Loucy (cell line): ENCODE data around the gene TRPM5.

Experiments used
- H2AFZ ChIP-seq: fragments of 200-600 bp; sonication (generic); 2 replicates; pipeline ENCODE4 v1.6.0; 2016; ENCODE audit warnings: antibody characterized with exemption, mild to moderate bottlenecking, low read length, moderate library complexity
- H3F3A ChIP-seq: fragments of 200-600 bp; 2 replicates; pipeline ENCODE4 v1.6.0; 2016; ENCODE audit warnings: antibody characterized with exemption, low read depth, mild to moderate bottlenecking
- H3K27me3 ChIP-seq: fragments of 200-600 bp; sonication (generic); 2 replicates; pipeline ENCODE4 v1.6.1; 2014; ENCODE audit warnings: low read length, mild to moderate bottlenecking; ENCODE audit not compliant: insufficient read depth, poor library complexity, severe bottlenecking
- H3K36me3 ChIP-seq: fragments of 200-600 bp; sonication (generic); 2 replicates; pipeline ENCODE4 v1.6.1; 2016; ENCODE audit warnings: low read length; ENCODE audit not compliant: insufficient read depth
- H3K4me1 ChIP-seq: fragments of 200-600 bp; sonication (generic); 2 replicates; pipeline ENCODE4 v1.5.1; 2014; ENCODE audit warnings: low read length, mild to moderate bottlenecking; ENCODE audit not compliant: insufficient read depth, poor library complexity, severe bottlenecking
- H3K4me2 ChIP-seq: fragments of 200-600 bp; sonication (generic); 2 replicates; pipeline ENCODE4 v1.6.0; 2014; ENCODE audit warnings: antibody characterized with exemption, low read length, low read depth, mild to moderate bottlenecking; ENCODE audit not compliant: poor library complexity, severe bottlenecking
- H3K4me3 ChIP-seq: fragments of 200-600 bp; sonication (generic); 2 replicates; pipeline ENCODE4 v1.5.1; 2014; ENCODE audit warnings: low read length, mild to moderate bottlenecking, mixed read lengths; ENCODE audit not compliant: poor library complexity, severe bottlenecking
- H3K79me2 ChIP-seq: fragments of 200-600 bp; sonication (generic); 2 replicates; pipeline ENCODE4 v1.6.1; 2014; ENCODE audit warnings: low read length; ENCODE audit not compliant: insufficient read depth
- H3K9ac ChIP-seq: fragments of 200-600 bp; sonication (generic); 2 replicates; pipeline ENCODE4 v1.6.0; 2014; ENCODE audit warnings: mild to moderate bottlenecking, low read depth, low read length, moderate library complexity; ENCODE audit not compliant: poor library complexity, severe bottlenecking
- H3K9me2 ChIP-seq: fragments of 200-600 bp; sonication (generic); replicated peaks from 2 replicates; pipeline ENCODE4 v1.6.1; 2016; ENCODE audit warnings: low read depth, low read length, mixed read lengths
- H3K9me3 ChIP-seq: fragments of 200-600 bp; sonication (generic); 2 replicates; pipeline ENCODE4 v1.6.1; 2014; ENCODE audit warnings: mild to moderate bottlenecking, antibody characterized with exemption, low read length, low read depth; ENCODE audit not compliant: insufficient read depth
- H4K20me1 ChIP-seq: fragments of 200-600 bp; sonication (generic); 2 replicates; pipeline ENCODE4 v1.6.0; 2014; ENCODE audit warnings: antibody characterized with exemption, low read length, mild to moderate bottlenecking; ENCODE audit not compliant: insufficient read depth, poor library complexity, severe bottlenecking
- CTCF ChIP-seq: fragments of 200-600 bp; sonication (generic); conservative IDR thresholded peaks from 2 replicates; pipeline ENCODE4 v1.5.1; 2014; ENCODE audit warnings: mild to moderate bottlenecking, antibody characterized with exemption, low read length
- EZH2phosphoT487 ChIP-seq: fragments of 200-600 bp; IDR thresholded peaks from 2 replicates; pipeline ENCODE4 v1.6.1; 2018; ENCODE audit warnings: antibody characterized with exemption, mild to moderate bottlenecking, moderate library complexity, borderline replicate concordance

The TRPM5 gene

DNA sequence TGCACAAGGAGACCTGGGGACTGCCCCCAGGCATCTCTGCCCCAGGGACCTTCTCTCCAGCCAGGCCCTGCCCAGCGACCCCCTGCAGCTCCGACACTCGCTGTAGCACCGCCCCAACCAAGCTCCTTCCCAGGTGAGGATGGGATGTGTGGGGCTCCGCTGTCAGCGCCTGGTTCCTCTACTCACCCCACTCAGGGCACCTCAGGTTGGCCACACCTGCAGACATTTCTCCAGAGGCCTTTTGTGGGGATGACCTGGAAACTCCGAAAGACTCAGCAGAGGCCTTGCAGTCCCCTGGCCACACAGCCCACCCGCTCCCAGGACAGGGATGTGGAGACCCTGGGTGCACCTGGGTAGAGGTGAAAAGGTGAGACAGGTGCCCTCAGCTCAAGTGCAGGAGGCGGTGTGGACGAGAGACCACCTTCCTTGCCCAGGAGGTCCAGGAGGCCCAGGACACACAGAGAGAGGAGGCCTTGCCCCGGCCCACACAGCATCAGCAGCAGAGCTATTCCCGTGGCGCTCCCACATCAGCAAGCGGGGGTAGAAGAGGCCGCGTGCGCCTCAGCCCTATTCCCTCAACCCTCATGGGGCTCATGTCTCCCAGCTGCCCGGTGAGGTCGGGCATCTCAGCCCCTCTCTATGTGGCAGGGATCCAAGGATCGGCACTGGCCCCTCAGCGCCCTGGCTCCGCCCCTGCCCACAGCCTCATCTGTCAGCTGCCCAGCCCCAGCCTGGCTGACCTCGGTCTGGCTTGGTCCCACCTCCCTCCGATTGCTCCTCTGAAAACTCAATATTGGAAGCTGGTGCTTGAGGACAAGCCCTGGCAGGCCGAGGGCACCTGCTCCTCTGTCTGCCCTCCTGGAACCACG lies 20.9 kb downstream of the TRPM5 start:
- Histone ChIP-seq H3K9me2 (no peaks in the 10 kb centered on the region), H3K9ac (no peak overlapping the region), H3K79me2 (no peaks in the 10 kb centered on the region), H3K4me2 (no peak overlapping the region), H3K36me3 (no peaks in the 10 kb centered on the region), H3K4me3 (no peak overlapping the region), H2AFZ (no peak overlapping the region), H3K27me3 (no peaks in the 10 kb centered on the region), H4K20me1 (no peaks in the 10 kb centered on the region), H3K4me1 (no peaks in the 10 kb centered on the region), H3F3A (no peaks in the 10 kb centered on the region), H3K9me3 (no peaks in the 10 kb centered on the region)
- TF ChIP-seq CTCF: no peak
- TF ChIP-seq EZH2phosphoT487: no peak

DNA sequence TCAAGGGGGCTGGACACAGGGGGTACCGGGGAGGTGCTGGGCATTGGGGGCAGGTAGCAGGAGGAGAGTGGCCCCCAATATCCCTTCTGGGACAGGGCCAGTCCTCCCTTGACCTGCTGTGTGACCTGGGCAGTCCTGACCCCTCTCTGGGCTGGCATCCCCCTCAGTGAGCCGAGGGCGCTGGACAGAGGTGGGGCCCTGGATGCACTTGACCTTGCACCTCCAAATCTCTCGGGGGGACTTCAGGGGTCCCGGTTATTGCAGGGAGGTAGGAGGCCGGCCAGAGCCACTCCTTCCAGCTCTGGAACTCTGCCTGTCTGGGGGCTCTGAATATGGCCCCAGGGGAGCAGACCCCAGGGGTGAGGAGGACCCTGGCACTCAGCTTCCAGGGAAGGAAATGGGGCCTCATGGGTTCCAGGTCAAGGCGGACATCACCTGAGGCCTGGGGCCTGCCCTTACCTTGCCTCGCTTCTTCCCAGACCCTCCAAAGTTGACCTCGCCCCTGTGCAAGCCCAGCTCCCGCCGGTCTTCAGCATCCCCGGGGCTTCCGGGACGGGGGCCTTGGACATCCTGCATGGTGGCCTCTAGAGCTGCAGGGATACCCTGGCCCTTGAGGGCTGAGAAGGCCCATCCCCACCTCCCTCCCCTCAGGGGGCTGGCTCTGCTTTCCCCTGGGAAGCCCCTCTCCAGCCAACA lies 21.7 kb downstream of the TRPM5 start:
- Histone ChIP-seq H3K79me2 (no peaks in the 10 kb centered on the region), H3K9ac (no peak overlapping the region), H4K20me1 (no peaks in the 10 kb centered on the region), H3K36me3 (no peaks in the 10 kb centered on the region), H3K27me3 (no peaks in the 10 kb centered on the region), H3K4me1 (no peaks in the 10 kb centered on the region), H2AFZ (no peak overlapping the region), H3K9me2 (no peaks in the 10 kb centered on the region), H3F3A (no peaks in the 10 kb centered on the region), H3K4me2 (no peak overlapping the region), H3K9me3 (no peaks in the 10 kb centered on the region), H3K4me3 (no peak overlapping the region)
- no peak for TF ChIP-seq CTCF
- TF ChIP-seq EZH2phosphoT487: no peak

DNA sequence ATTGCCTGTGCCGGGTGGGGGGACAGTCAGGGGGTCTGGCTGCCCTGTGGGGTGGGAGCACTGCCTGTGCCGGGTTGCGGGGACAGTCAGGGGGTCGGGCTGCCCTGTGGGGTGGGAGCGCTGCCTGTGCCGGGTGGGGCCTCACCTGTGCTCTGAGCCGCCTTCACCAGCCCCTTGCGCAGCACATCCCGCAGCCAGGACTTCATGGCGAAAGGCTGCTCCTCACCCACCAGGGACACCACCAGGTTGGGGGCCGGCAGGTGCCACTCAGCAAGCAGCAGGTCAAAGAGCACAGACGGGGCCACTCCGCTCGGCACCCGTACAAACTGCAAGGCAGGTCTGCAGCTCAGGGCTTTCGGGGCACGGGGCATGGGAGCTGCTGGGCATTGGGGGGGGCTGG lies 22.3 kb downstream of the TRPM5 start:
- H3K36me3 ChIP-seq: no peaks in the 10 kb centered on the region
- H3K4me1 ChIP-seq: no peaks in the 10 kb centered on the region
- no peaks in the 10 kb centered on the region for H3K9me2 ChIP-seq
- no peaks in the 10 kb centered on the region for H3K9me3 ChIP-seq
- no peak overlapping the region for H3K4me2 ChIP-seq
- H3K9ac ChIP-seq: no peak overlapping the region
- H4K20me1 ChIP-seq: no peaks in the 10 kb centered on the region
- H3K4me3 ChIP-seq: no peak overlapping the region
- TF ChIP-seq CTCF: no peak
- TF ChIP-seq EZH2phosphoT487: no peak
- no peak overlapping the region for H2AFZ ChIP-seq
- no peaks in the 10 kb centered on the region for H3F3A ChIP-seq
- H3K27me3 ChIP-seq: no peaks in the 10 kb centered on the region
- H3K79me2 ChIP-seq: no peaks in the 10 kb centered on the region
